CD4-positive, alpha-beta T cell (primary cell): ENCODE measurements around the gene HIPK1. TPM values are rescaled to one million over a fixed set of nuclear protein-coding genes. Genes with fewer than 3 reads are reported as not detected.
A peak's percentile ranks its signal among the peaks of the same experiment; 100 is the strongest.

Experiments used
- ATAC-seq: fragments of 200-7000 bp; cut with Tn5 transposase; one replicate; pipeline ENCODE4 v1.10.0; 2022; ENCODE audit warnings: mild to moderate bottlenecking; ENCODE audit not compliant: poor library complexity
- CTCF ChIA-PET: fragments of 350-600 bp; sonication (Branson Sonifier 250); formaldehyde crosslinking; loops from one replicate; lab custom pipeline; 2021; ENCODE audit warnings: antibody characterized with exemption, inconsistent platforms; lab: Charles Lee
- POLR2A ChIA-PET: fragments of 350-600 bp; sonication (Branson Sonifier 250); formaldehyde crosslinking; loops from one replicate; lab custom pipeline; 2021; ENCODE audit warnings: antibody characterized with exemption, inconsistent platforms; lab: Charles Lee
- DNase-seq, 14 experiments: peaks; one replicate each; pipeline ENCODE4 v3.0.0-alpha.2; 2013 to 2020; ENCODE audit warnings: mixed read lengths in 2 of 14
- H3K27ac ChIP-seq, 2 donors: one replicate each; pipeline versions ENCODE4 v1.5.1 to v1.7.0; 2013; ENCODE audit warnings: low read length in 2 of 2, low read depth in 1 of 2, mild to moderate bottlenecking in 1 of 2
- H3K27me3 ChIP-seq, 2 experiments: 1 replicate in 1 of 2; 2 replicates in 1 of 2; pipeline versions ENCODE4 v1.6.1 to v1.7.0; 2013; ENCODE audit warnings: low read length in 2 of 2, control low read depth in 1 of 2, mild to moderate bottlenecking in 1 of 2, moderate library complexity in 1 of 2; ENCODE audit not compliant: insufficient read depth in 2 of 2, control insufficient read depth in 1 of 2
- H3K36me3 ChIP-seq: one replicate; pipeline ENCODE4 v1.6.1; 2013; ENCODE audit warnings: low read length, control low read depth; ENCODE audit not compliant: insufficient read depth
- H3K4me1 ChIP-seq: one replicate; pipeline ENCODE4 v1.6.1; 2013; ENCODE audit warnings: low read length, control low read depth; ENCODE audit not compliant: insufficient read depth
- H3K4me3 ChIP-seq: one replicate; pipeline ENCODE4 v1.5.1; 2013; ENCODE audit warnings: mild to moderate bottlenecking, low read length, moderate library complexity
- H3K9me3 ChIP-seq, 2 experiments: 1 replicate in 1 of 2; 2 replicates in 1 of 2; pipeline versions ENCODE4 v1.6.1 to v1.7.0; 2013; ENCODE audit warnings: low read length in 2 of 2, mild to moderate bottlenecking in 2 of 2, control low read depth in 1 of 2, moderate library complexity in 1 of 2; ENCODE audit not compliant: control insufficient read depth in 1 of 2, insufficient read depth in 1 of 2
- H3K27ac Mint-ChIP-seq: one replicate; pipeline ENCODE4 v1.8.0; 2020; ENCODE audit warnings: mixed read lengths
- H3K27me3 Mint-ChIP-seq: one replicate; pipeline ENCODE4 v1.8.0; 2021; ENCODE audit warnings: mixed read lengths
- H3K36me3 Mint-ChIP-seq: one replicate; pipeline ENCODE4 v1.8.0; 2021; ENCODE audit warnings: low read depth, mixed read lengths
- H3K4me1 Mint-ChIP-seq: one replicate; pipeline ENCODE4 v1.8.0; 2021; ENCODE audit warnings: low read depth, mixed read lengths
- H3K4me3 Mint-ChIP-seq: one replicate; pipeline ENCODE4 v1.8.0; 2020; ENCODE audit warnings: mild to moderate bottlenecking, mixed read lengths
- H3K9me3 Mint-ChIP-seq: one replicate; pipeline ENCODE4 v1.8.0; 2020; ENCODE audit warnings: mixed read lengths
- intact Hi-C, 2 experiments: fragments of 100-400 bp; cut with DNase I in 1 of 2; cut with micrococcal nuclease in 1 of 2; formaldehyde crosslinking; loops; one replicate each; pipeline versions ENCODE4 v1.15.1 to v1.9.0; 2023 to 2025; cut with DNase I, micrococcal nuclease
- total RNA-seq, 174 experiments: library from RNA in 2 of 174; stranded (reverse) in 2 of 174; gene quantifications; one replicate each; pipeline ENCODE4 v1.2.3 and lab custom pipeline; 2021 to 2026
- TF ChIP-seq, protein P1 (sequence below): fragments of 200-600 bp; IDR thresholded peaks from one replicate; pipeline ENCODE4 v1.8.0; 2022; ENCODE audit warnings: antibody characterized with exemption, mild to moderate bottlenecking

HIPK1 gene
- total RNA-seq, 2 experiments from 2014 or later, result 245 to 251 TPM

DNA sequence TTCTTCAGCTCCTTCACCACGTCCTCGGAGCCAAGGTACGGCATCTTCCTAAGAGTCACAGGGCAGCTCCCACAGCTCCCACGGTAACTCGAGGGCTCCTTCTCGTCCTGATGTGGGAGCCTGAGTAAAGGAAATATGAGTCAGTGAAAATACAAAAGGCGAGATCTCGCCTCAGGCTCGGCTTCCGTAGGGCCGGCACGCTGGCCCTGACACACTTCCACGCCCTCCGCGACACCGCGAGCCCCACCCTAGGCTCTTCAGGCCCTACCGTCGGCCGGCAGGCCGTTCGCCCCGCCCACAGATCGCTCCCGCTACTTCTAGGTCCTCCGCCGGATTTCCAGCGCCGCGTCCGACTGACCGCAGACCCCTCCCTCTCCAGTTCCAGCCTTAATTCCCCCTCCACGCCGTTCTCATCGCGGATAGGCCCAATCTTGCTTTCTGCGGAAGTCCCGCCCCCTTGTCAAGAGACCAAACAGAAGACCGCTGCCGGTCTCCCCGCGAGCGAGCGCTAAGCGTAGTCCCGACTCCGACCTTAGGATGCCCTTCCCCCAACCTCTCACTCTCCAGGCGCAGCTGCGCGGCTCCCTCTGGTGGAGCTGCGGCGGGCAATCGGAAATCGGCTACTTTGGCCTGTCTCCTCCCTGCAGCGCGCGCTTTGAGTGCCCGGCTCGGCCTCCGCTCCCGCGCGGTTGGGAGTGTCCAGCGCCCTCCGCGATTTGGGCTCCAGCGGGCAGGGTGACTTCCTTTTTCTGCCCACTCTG lies 24.3 kb upstream of the HIPK1 start, which contains the start of the genes AP4B1 and DCLRE1B:
AP4B1 (minus strand) TSS at position 126 of the 761 bp plus-strand sequence; CDS start at position 44, 82 bp downstream.
DCLRE1B (plus strand) TSS at position 653 of the 761 bp plus-strand sequence. CDS start 261 bp downstream, outside the sequence.
- Mint-ChIP-seq H3K4me1 (peaks cover 52% of the 10 kb centered on the region), H3K27me3 (no peaks in the 10 kb centered on the region), H3K27ac (peak within 1 kb of the TSS; percentile 98), H3K9me3 (no peaks in the 10 kb centered on the region), H3K36me3 (peaks cover 59% of the 10 kb centered on the region), H3K4me3 (peak within 1 kb of the TSS; percentile 99)
- H3K36me3 ChIP-seq, result peaks cover 36% of the 10 kb centered on the region
- intact Hi-C loops, result loop anchor here (1.0 to 2.0 kb wide), 4 partner anchors 24 to 90 kb away; partner anchors contain the start of genes HIPK1 (in 2 of the 2) and PTPN22 (in 2 of the 2)
- no peaks in the 10 kb centered on the region for H3K9me3 ChIP-seq
- ChIA-PET CTCF (interaction anchor here (0.5 to 6.1 kb wide), 18 partner anchors 19 to 832 kb away, joined by 3 to 60 read pairs (median 4); partner anchors contain the start of genes HIPK1 and LRIG2), POLR2A (interaction anchor here (0.6 to 5.3 kb wide), 31 partner anchors 8 to 1509 kb away, joined by 3 to 256 read pairs (median 6); partner anchors contain the start of genes CAPZA1, CSDE1, HIPK1 and LRIG2)
- peak within 1 kb of the TSS; percentile 96 for H3K4me3 ChIP-seq
- peak within 1 kb of the TSS; percentile 86 to 89 for H3K27ac ChIP-seq
- H3K4me1 ChIP-seq, result peaks cover 46% of the 10 kb centered on the region
- DNase-seq (peak; percentile 89 to 100 (median 94)), ATAC-seq (peak; percentile 92)
- no peaks in the 10 kb centered on the region for H3K27me3 ChIP-seq
- TF ChIP-seq, protein P1, sequence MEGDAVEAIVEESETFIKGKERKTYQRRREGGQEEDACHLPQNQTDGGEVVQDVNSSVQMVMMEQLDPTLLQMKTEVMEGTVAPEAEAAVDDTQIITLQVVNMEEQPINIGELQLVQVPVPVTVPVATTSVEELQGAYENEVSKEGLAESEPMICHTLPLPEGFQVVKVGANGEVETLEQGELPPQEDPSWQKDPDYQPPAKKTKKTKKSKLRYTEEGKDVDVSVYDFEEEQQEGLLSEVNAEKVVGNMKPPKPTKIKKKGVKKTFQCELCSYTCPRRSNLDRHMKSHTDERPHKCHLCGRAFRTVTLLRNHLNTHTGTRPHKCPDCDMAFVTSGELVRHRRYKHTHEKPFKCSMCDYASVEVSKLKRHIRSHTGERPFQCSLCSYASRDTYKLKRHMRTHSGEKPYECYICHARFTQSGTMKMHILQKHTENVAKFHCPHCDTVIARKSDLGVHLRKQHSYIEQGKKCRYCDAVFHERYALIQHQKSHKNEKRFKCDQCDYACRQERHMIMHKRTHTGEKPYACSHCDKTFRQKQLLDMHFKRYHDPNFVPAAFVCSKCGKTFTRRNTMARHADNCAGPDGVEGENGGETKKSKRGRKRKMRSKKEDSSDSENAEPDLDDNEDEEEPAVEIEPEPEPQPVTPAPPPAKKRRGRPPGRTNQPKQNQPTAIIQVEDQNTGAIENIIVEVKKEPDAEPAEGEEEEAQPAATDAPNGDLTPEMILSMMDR, result peak; percentile 73

DNA sequence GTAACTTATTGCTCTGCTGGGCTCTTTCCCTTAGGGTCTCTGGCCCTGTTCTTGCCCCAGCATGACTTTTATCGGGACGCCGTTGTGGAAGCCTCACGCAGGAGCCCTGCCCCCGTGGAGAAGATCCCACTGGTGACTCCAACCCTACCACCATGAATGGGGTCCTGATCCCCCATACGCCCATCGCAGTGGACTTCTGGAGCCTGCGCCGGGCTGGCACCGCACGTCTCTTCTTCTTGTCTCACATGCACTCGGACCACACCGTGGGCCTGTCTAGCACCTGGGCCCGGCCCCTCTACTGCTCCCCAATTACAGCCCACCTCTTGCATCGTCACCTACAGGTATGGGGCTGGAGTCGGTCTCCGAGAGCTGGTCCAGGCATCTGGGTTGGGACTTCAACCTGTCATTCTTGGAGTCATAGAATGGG lies 23.7 kb upstream of the HIPK1 start:
- intact Hi-C loops, result loop anchor here (1.0 to 2.0 kb wide), 4 partner anchors 24 to 91 kb away; partner anchors contain the start of genes HIPK1 (in 2 of the 2) and PTPN22 (in 2 of the 2)
- ATAC-seq (peak; percentile 0), DNase-seq (peak in 1 of 14 experiments; percentile 1)
- Mint-ChIP-seq H3K4me1 (peaks cover 50% of the 10 kb centered on the region), H3K36me3 (peaks cover 59% of the 10 kb centered on the region), H3K27me3 (no peaks in the 10 kb centered on the region), H3K9me3 (no peaks in the 10 kb centered on the region), H3K27ac (peak overlapping the region; percentile 98), H3K4me3 (peak overlapping the region; percentile 99)
- peak overlapping the region; percentile 86 to 89 for H3K27ac ChIP-seq
- TF ChIP-seq, protein P1, result no peak
- H3K27me3 ChIP-seq, result no peaks in the 10 kb centered on the region
- H3K36me3 ChIP-seq, result peaks cover 33% of the 10 kb centered on the region
- no peaks in the 10 kb centered on the region for H3K9me3 ChIP-seq
- peaks cover 46% of the 10 kb centered on the region for H3K4me1 ChIP-seq
- ChIA-PET POLR2A (interaction anchor here (0.6 to 5.3 kb wide), 13 partner anchors 13 to 1510 kb away, joined by 3 to 256 read pairs (median 9); partner anchors contain the start of genes CSDE1, HIPK1 and RSBN1), CTCF (interaction anchor here (0.5 to 6.1 kb wide), 10 partner anchors 24 to 766 kb away, joined by 3 to 60 read pairs (median 4); partner anchors contain the start of gene HIPK1)
- peak overlapping the region; percentile 96 for H3K4me3 ChIP-seq

DNA sequence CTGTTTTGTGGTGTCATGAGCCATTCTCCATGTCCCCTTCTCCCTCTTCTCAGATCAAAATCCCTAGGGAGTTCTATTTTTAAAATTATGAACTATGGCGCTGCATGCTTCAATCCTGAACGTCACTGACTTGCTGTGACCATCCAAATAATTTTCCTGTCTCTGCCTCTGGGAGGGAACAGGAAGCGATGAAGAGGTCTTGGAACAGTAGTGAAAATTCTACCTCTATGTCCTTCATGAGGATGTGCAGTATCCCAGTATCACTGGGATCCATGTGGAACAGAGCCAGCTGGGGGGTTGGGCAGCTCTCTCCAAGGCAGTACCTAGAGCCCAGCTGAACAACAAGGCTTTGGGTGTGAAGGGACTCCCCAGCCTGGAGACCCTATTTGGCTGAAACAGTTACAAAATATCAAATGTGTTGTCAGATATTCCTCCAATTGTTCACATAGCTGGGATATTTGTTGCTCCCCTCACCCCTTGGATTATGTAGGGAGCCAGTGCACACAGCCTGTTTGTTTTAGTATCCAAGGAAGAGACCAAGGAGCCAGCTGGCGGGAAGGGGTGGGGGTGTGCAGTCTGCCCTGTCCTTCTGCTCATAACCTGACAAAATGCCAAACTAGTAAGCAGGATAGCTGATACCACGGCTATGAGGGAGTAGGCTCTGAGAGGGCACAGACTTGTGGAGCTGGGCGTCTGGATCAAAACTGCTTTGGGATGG lies 16.4 kb upstream of the HIPK1 start:
- no peaks in the 10 kb centered on the region for H3K27me3 ChIP-seq
- Mint-ChIP-seq H3K9me3 (no peaks in the 10 kb centered on the region), H3K36me3 (peaks cover 43% of the 10 kb centered on the region), H3K4me3 (no peak overlapping the region), H3K4me1 (no peaks in the 10 kb centered on the region), H3K27ac (no peak overlapping the region), H3K27me3 (no peaks in the 10 kb centered on the region)
- no peak overlapping the region for H3K4me3 ChIP-seq
- TF ChIP-seq, protein P1, result no peak
- DNase-seq (no peak), ATAC-seq (no peak)
- H3K4me1 ChIP-seq, result no peaks in the 10 kb centered on the region
- H3K9me3 ChIP-seq, result no peaks in the 10 kb centered on the region
- H3K36me3 ChIP-seq, result peaks cover 41% of the 10 kb centered on the region
- intact Hi-C loops, result no loop called here
- CTCF ChIA-PET, result interaction anchor here (1.1 kb wide), 1 partner anchor 16 kb away, joined by 4 read pairs; the partner anchor contains the start of gene HIPK1
- H3K27ac ChIP-seq, result no peak overlapping the region
- POLR2A ChIA-PET, result interaction anchor here (1.0 to 2.0 kb wide), 2 partner anchors 8 to 16 kb away, joined by 3 to 7 read pairs; partner anchors contain the start of genes AP4B1 and HIPK1
